AG09319 (cell line): Measurements from ENCODE around the gene GREB1L.

Experiments
- DNase-seq: peaks from one replicate; pipeline ENCODE4 v3.0.0-alpha.2; 2010; ENCODE audit warnings: low read depth; ENCODE audit errors: extremely low read depth
- TF ChIP-seq, protein P1 (sequence below): IDR thresholded peaks from 2 replicates; pipeline ENCODE4 v1.5.1; 2011; ENCODE audit warnings: low read depth, mild to moderate bottlenecking, inconsistent platforms, low read length, moderate library complexity

Gene GREB1L

GRCh38 chr18:21522530-21522929 lies 280.5 kb downstream of the GREB1L start:
- no peak for DNase-seq
- TF ChIP-seq, protein P1, sequence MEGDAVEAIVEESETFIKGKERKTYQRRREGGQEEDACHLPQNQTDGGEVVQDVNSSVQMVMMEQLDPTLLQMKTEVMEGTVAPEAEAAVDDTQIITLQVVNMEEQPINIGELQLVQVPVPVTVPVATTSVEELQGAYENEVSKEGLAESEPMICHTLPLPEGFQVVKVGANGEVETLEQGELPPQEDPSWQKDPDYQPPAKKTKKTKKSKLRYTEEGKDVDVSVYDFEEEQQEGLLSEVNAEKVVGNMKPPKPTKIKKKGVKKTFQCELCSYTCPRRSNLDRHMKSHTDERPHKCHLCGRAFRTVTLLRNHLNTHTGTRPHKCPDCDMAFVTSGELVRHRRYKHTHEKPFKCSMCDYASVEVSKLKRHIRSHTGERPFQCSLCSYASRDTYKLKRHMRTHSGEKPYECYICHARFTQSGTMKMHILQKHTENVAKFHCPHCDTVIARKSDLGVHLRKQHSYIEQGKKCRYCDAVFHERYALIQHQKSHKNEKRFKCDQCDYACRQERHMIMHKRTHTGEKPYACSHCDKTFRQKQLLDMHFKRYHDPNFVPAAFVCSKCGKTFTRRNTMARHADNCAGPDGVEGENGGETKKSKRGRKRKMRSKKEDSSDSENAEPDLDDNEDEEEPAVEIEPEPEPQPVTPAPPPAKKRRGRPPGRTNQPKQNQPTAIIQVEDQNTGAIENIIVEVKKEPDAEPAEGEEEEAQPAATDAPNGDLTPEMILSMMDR: no peak

GRCh38 chr18:21525916-21526315 lies 283.9 kb downstream of the GREB1L start:
- TF ChIP-seq, protein P1: no peak
- DNase-seq: no peak

GRCh38 chr18:21526463-21526862 lies 284.4 kb downstream of the GREB1L start:
- no peak for DNase-seq
- TF ChIP-seq, protein P1: no peak

- no peak for DNase-seq
- TF ChIP-seq, protein P1: no peak
Observed at GRCh38 chr18:21534327-21534726, 292.3 kb downstream of the GREB1L start.

GRCh38 chr18:21538230-21538629 lies 296.2 kb downstream of the GREB1L start:
- TF ChIP-seq, protein P1: no peak

GRCh38 chr18:21546423-21546822 lies 304.4 kb downstream of the GREB1L start:
- DNase-seq: no peak
- TF ChIP-seq, protein P1: no peak

More at GRCh38 chr18:21538230-21538629, 296.2 kb downstream of the GREB1L start:
- no peak for DNase-seq

GRCh38 chr18:21548647-21549046 lies 306.6 kb downstream of the GREB1L start:
- TF ChIP-seq, protein P1: no peak
- DNase-seq: no peak
